ENCODE results near the gene FLVCR2. TPM values are rescaled to one million over a fixed set of nuclear protein-coding genes. Genes with fewer than 3 reads are reported as not detected.
A peak's percentile ranks its signal among the peaks of the same experiment; 100 is the strongest.

Gene FLVCR2
- total RNA-seq, 1 donor from 2014 or later = 0.75 TPM

- H3K4me3 ChIP-seq (ENCODE audit: low read depth, low read length) = no peak overlapping the region
- TF ChIP-seq CTCF (conservative IDR thresholded peaks at IDR 0.05; ENCODE audit: low read depth, low read length) = no peak
- DNase-seq (ENCODE audit: low read depth) = no peak
Observed at GRCh38 chr14:75554482-75554881, 23.9 kb upstream of the FLVCR2 start.

- DNase-seq (ENCODE audit: low read depth) = no peak
- no peak for TF ChIP-seq CTCF (conservative IDR thresholded peaks at IDR 0.05; ENCODE audit: low read depth, low read length)
- H3K4me3 ChIP-seq (ENCODE audit: low read depth, low read length) = no peak overlapping the region
Observed at GRCh38 chr14:75558440-75558839, 20.0 kb upstream of the FLVCR2 start.

GRCh38 chr14:75559045-75559444 is 19.4 kb upstream of the FLVCR2 start:
- H3K4me3 ChIP-seq (ENCODE audit: low read depth, low read length) = no peak overlapping the region
- no peak for TF ChIP-seq CTCF (conservative IDR thresholded peaks at IDR 0.05; ENCODE audit: low read depth, low read length)
- DNase-seq (ENCODE audit: low read depth) = no peak

- no peak overlapping the region for H3K4me3 ChIP-seq (ENCODE audit: low read depth, low read length)
- no peak for TF ChIP-seq CTCF (conservative IDR thresholded peaks at IDR 0.05; ENCODE audit: low read depth, low read length)
- no peak for DNase-seq (ENCODE audit: low read depth)
Observed at GRCh38 chr14:75559451-75560222, 18.8 kb upstream of the FLVCR2 start.

GRCh38 chr14:75561013-75561432 is 17.4 kb upstream of the FLVCR2 start:
- H3K4me3 ChIP-seq (ENCODE audit: low read depth, low read length) = no peak overlapping the region
- DNase-seq (ENCODE audit: low read depth) = no peak
- peak; percentile 92 for TF ChIP-seq CTCF (conservative IDR thresholded peaks at IDR 0.05; ENCODE audit: low read depth, low read length)

- H3K4me3 ChIP-seq (ENCODE audit: low read depth, low read length) = no peak overlapping the region
- TF ChIP-seq CTCF (conservative IDR thresholded peaks at IDR 0.05; ENCODE audit: low read depth, low read length) = no peak
- DNase-seq (ENCODE audit: low read depth) = no peak
Observed at GRCh38 chr14:75562089-75562488, 16.3 kb upstream of the FLVCR2 start.

- no peak overlapping the region for H3K4me3 ChIP-seq (ENCODE audit: low read depth, low read length)
- DNase-seq (ENCODE audit: low read depth) = no peak
- no peak for TF ChIP-seq CTCF (conservative IDR thresholded peaks at IDR 0.05; ENCODE audit: low read depth, low read length)
Observed at GRCh38 chr14:75562489-75562888, 15.9 kb upstream of the FLVCR2 start.
